ENCODE measurements around the gene CTNNA3.

Gene CTNNA3

GRCh38 chr10:66784770-66785169 is 911.2 kb downstream of the CTNNA3 start:
- in situ Hi-C loops (cut with HindIII; ENCODE audit: low sequenced_read_pairs), result no loop called here

GRCh38 chr10:66783316-66783715 is 912.7 kb downstream of the CTNNA3 start:
- in situ Hi-C loops (cut with HindIII; ENCODE audit: low sequenced_read_pairs), result no loop called here

DNA sequence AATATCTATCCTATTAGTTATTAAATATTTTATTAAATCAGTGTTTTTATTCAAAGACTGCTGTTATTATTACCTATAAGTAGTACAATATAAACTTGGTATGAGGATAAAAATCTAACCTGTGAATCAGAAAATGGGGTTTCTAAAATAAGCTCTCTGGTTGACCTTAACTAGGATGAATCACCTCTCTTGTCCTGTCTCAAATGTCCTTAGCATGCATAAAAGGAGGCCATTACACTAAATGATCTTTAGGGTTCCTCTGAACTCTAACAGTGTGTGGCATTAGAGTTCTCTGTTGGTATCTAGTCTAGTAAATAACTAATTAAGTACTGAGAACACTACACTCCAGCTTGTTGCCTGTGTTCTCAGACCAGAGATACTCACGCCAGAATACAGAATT is 913.2 kb downstream of the CTNNA3 start:
- in situ Hi-C loops (cut with HindIII; ENCODE audit: low sequenced_read_pairs), result no loop called here

DNA sequence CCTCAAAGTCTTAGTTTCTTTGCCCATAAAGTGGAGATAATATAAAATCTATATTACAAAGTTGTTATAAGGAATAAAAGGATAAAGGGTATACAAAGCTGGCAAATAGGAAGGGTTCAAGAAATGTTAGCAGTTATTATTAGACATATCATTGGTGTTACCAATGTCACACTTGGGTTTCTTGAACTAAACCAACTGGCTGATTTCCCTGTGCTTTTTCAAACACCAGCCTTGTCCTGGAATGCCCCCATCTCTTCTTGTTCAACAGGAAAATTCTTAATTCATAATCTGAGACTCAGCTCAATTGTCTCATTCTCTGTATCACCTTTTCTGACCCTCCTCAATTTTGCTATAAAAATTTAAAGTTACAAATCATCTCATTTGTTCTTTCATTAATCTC is 913.9 kb downstream of the CTNNA3 start:
- in situ Hi-C loops (cut with HindIII; ENCODE audit: low sequenced_read_pairs), result no loop called here

DNA sequence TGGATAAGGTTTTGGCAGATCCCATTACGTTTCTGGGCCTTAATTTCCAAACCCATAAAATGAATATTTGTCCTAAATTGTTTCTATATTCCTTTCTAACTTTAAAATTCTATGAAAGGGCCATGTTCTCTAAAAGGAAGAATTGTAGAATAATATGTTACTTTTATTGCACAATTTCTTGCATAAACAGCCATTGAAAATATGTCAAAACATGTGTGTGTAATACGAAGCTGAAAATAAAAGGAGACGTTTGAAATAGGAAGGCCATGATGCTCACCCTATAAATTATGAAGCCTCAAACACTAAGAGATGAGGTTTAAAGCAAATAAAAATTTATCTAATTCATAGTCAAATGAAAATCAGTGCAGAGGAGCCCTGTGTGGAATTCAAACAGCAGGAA is 915.2 kb downstream of the CTNNA3 start:
- in situ Hi-C loops (cut with HindIII; ENCODE audit: low sequenced_read_pairs), result no loop called here

DNA sequence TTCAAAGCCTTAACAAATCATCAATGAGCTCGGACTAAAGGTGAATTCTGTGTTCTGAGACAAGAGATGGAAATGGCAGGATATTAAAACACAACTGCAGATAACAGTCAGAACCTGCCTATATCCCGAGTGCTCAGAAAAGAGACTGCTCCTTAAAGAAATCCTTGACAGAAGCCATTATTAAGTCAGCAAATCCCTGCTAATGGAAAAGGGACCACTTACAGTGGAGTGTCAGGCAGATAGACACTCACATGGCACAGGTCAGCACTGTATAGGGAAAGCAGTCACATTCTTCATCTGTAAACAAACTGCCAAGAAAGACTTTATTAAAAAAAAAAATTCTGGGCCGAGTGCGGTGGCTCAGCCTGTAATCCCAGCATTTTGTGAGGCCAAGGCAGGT is 917.6 kb downstream of the CTNNA3 start:
- in situ Hi-C loops (cut with HindIII; ENCODE audit: low sequenced_read_pairs), result no loop called here

GRCh38 chr10:66777665-66778064 is 918.3 kb downstream of the CTNNA3 start:
- in situ Hi-C loops (cut with HindIII; ENCODE audit: low sequenced_read_pairs), result no loop called here

- in situ Hi-C loops (cut with HindIII; ENCODE audit: low sequenced_read_pairs), result no loop called here
Measured at GRCh38 chr10:66773472-66773817, 922.5 kb downstream of the CTNNA3 start.

DNA sequence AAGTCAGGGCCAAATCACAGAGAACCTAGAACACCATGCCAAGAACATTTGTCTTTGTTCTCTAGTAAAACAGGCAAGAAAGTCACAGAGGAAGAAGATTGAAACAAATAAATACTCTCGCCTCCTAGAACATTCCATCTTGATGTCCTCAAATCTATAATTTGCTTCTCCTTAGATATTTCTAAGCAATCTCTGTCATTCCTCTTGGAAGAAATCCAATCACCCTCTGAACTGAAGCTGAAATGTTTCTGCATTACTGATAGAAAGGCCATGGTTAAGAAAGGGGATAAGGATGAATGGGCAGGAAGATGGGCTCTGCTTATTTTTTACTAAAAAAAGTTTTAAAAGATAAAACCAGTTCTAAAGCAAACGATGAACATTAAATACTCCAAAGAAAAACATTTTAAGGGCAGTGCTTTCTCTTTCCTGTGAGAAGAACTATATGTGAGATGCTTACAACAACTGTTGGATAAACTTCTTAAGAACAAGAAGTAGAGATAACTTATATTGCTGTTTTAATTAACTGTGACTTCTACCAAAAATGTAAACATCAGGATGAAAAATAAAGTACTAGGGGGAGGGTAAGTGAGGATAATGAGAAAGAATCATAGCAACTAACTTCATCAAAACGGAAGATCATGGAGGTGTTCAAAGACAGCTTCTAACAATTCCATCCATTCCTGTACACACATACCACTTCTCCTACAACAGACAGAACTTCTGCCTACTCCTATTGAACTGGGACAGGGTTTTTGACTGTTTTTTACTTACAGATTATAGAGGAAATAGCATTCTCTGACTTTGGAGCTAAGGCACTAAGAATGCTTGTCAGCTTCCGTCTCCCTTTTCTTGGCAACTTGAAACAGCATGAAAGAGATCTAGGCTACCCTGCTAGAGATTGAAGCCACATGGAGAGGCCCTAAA is 923.2 kb downstream of the CTNNA3 start:
- in situ Hi-C loops (cut with HindIII; ENCODE audit: low sequenced_read_pairs), result no loop called here

- in situ Hi-C loops (cut with HindIII; ENCODE audit: low sequenced_read_pairs), result no loop called here
Measured at GRCh38 chr10:66767707-66768106, 928.3 kb downstream of the CTNNA3 start.

DNA sequence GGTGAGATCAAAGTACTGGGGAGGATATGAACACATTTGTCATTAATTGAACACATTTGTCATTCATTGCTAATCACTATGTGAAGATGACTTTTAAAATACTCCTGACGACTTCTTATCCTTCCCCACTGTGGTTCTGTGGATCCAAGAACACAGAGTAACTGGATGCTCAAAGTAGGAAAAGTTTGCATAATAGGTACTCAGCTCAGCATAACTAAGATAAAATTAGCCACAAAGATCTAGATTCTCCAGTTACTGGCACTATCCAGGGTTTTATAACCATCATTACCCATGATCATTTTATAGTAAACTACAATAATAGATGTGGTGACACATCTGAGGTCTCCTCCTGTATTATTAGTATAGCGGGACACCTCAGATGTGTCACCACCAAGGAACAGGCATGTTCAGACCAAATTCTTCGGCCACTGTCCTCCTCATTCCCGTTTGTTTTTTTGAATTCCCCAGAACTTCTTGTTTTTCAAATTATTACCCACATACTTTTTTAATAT is 933.7 kb downstream of the CTNNA3 start:
- in situ Hi-C loops (cut with HindIII; ENCODE audit: low sequenced_read_pairs), result no loop called here

GRCh38 chr10:66760941-66761340 is 935.1 kb downstream of the CTNNA3 start:
- in situ Hi-C loops (cut with HindIII; ENCODE audit: low sequenced_read_pairs), result no loop called here

GRCh38 chr10:66755474-66755873 is 940.5 kb downstream of the CTNNA3 start:
- in situ Hi-C loops (cut with HindIII; ENCODE audit: low sequenced_read_pairs), result no loop called here

DNA sequence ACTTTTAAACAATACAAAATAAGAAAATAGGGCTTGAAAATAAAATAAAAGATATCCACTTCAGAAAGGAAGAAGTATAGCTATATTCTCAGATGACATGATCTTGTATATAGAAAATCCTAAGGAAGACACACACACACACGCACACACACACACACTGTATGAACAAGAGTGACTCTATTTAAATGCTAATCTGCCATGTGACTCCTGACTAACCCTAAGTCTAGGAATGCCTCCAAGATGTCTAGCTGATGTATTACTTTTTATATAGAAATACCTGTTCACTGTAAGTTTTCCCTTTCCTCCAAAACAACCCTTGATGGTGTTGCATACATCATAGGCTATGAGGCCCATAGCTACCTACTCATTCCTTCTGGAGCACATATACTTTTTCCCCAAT is 943.3 kb downstream of the CTNNA3 start:
- in situ Hi-C loops (cut with HindIII; ENCODE audit: low sequenced_read_pairs), result no loop called here

DNA sequence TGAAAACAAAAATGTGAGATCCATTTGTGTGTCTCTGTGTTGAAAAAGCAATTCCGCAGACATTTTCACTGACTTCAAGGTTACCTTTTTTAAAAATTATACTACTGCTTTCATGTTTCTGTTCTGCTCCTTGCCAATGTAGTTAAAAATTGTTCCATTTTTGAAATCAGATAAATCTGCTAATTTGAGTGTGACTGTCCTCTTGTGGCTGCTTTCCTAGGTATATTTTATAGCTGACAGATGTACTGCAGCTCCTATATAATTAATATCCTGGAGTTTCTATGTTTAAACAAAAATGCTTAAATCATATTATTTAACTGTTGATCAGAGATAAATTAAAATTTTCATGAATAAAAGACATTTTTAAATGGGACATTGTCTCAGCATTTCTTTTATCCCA is 947.8 kb downstream of the CTNNA3 start:
- in situ Hi-C loops (cut with HindIII; ENCODE audit: low sequenced_read_pairs), result no loop called here

DNA sequence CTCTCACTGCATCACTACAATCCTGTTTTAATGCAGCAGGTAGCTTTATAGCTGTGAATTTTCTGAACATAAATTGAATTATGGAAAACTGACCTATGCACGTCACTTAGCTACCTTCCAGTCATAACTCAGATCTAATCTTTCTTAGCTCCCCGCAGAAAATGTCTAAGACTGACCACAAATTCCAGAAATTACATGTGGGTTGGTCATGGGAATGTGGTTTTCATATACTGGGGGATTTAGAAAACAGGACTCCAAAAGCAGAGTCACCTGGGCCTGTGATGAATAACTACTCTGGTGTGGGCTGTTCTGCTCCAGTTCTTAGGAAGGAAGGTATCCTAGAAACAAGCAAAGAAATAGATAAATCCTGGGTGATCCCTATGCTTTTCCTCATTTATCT is 948.5 kb downstream of the CTNNA3 start:
- in situ Hi-C loops (cut with HindIII; ENCODE audit: low sequenced_read_pairs), result no loop called here

DNA sequence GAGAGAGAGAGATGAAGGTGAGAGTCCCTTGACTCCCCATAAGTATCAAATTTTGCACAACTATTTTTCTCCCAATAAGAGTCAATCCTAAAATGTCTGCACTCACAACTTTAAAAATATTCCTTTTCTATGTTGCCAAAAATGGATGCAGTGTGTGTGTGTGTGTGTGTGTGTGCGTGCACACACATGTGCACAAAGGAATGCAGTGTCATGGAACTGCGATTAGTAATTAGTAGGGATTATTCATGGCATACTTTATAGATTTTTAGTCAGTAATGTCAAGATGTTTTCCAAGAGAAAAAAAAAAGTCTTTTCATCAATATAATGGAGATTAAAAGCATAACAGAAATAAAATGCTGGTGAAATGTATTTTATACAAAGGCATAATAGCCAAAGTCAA is 949.3 kb downstream of the CTNNA3 start:
- in situ Hi-C loops (cut with HindIII; ENCODE audit: low sequenced_read_pairs), result no loop called here

DNA sequence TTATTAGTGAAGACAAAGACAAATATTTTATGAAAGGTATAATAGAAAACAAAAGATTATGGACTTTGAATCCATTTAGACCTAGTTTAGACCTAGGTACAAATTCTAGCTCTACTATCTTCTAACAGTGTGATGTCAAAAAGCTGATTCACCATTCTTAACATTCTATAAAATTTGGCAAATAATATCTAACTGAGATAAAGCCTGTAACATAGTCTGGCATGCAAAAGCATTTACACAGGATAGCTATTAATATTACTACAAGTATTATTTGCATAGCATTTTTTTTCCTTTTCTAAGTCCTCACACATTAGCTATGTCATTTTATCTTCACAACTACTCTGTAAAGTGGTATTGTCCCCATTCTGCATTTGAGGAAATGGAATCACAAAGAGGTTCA is 949.7 kb downstream of the CTNNA3 start:
- in situ Hi-C loops (cut with HindIII; ENCODE audit: low sequenced_read_pairs), result no loop called here

- in situ Hi-C loops (cut with HindIII; ENCODE audit: low sequenced_read_pairs), result no loop called here
Measured at GRCh38 chr10:66744915-66745314, 951.1 kb downstream of the CTNNA3 start.

- in situ Hi-C loops (cut with HindIII; ENCODE audit: low sequenced_read_pairs), result no loop called here
Measured at GRCh38 chr10:66737241-66737640, 958.8 kb downstream of the CTNNA3 start.

GRCh38 chr10:66723608-66724400 is 972.2 kb downstream of the CTNNA3 start:
- in situ Hi-C loops (cut with HindIII; ENCODE audit: low sequenced_read_pairs), result no loop called here

- in situ Hi-C loops (cut with HindIII; ENCODE audit: low sequenced_read_pairs), result no loop called here
Measured at GRCh38 chr10:66719483-66719882, 976.5 kb downstream of the CTNNA3 start.
